ENCODE data around the gene EEF1G. TPM values are rescaled to one million over a fixed set of nuclear protein-coding genes. Genes with fewer than 3 reads are reported as not detected.
"Not testable (repeated sequence)": the region's sequence is repeated elsewhere in the genome, so short reads cannot be mapped to it uniquely, and the experiment has no call there.

The EEF1G gene
- polyA plus RNA-seq, 1 donor = 2,426 TPM

GRCh38 chr11:62595124-62595523, 21.4 kb upstream of the EEF1G start:
- Histone ChIP-seq H3K36me3 (ENCODE audit: control insufficient read depth, insufficient read depth, low read length) (peaks cover 48% of the 10 kb centered on the region), H3K27ac (ENCODE audit: low read length) (no peak overlapping the region), H3K27me3 (ENCODE audit: control insufficient read depth, insufficient read depth, low read length) (no peaks in the 10 kb centered on the region), H3K9me3 (ENCODE audit: control insufficient read depth, low read depth, low read length) (no peaks in the 10 kb centered on the region), H3K4me1 (ENCODE audit: control insufficient read depth, insufficient read depth, low read length) (peaks cover 25% of the 10 kb centered on the region), H3K4me3 (ENCODE audit: low read length) (no peak overlapping the region)
- no peak for DNase-seq
- WGBS (ENCODE audit: insufficient coverage, low lambda C conversion rate) = no CpG with 5 or more reads among the region's 8 CpGs

GRCh38 chr11:62593434-62594044, 19.8 kb upstream of the EEF1G start:
- no peak overlapping the region for H3K4me3 ChIP-seq (ENCODE audit: low read length)
- peaks cover 47% of the 10 kb centered on the region for H3K36me3 ChIP-seq (ENCODE audit: control insufficient read depth, insufficient read depth, low read length)
- peaks cover 12% of the 10 kb centered on the region for H3K4me1 ChIP-seq (ENCODE audit: control insufficient read depth, insufficient read depth, low read length)
- no CpG with 5 or more reads among the region's 13 CpGs for WGBS (ENCODE audit: insufficient coverage, low lambda C conversion rate)
- DNase-seq = peak; percentile 63 to 64
- no peak overlapping the region for H3K27ac ChIP-seq (ENCODE audit: low read length)
- no peaks in the 10 kb centered on the region for H3K9me3 ChIP-seq (ENCODE audit: control insufficient read depth, low read depth, low read length)
- no peaks in the 10 kb centered on the region for H3K27me3 ChIP-seq (ENCODE audit: control insufficient read depth, insufficient read depth, low read length)

- Histone ChIP-seq H3K36me3 (ENCODE audit: control insufficient read depth, insufficient read depth, low read length) (peaks cover 47% of the 10 kb centered on the region), H3K4me1 (ENCODE audit: control insufficient read depth, insufficient read depth, low read length) (peaks cover 12% of the 10 kb centered on the region), H3K27ac (ENCODE audit: low read length) (peak overlapping the region; percentile 86), H3K27me3 (ENCODE audit: control insufficient read depth, insufficient read depth, low read length) (no peaks in the 10 kb centered on the region), H3K9me3 (ENCODE audit: control insufficient read depth, low read depth, low read length) (no peaks in the 10 kb centered on the region), H3K4me3 (ENCODE audit: low read length) (no peak overlapping the region)
- whole genome bisulfite sequencing (ENCODE audit: insufficient coverage, low lambda C conversion rate) = 72% methylated on average over 2 of the region's 8 CpGs
- no peak for DNase-seq
Measured at GRCh38 chr11:62592989-62593421, 19.3 kb upstream of the EEF1G start.

- WGBS (ENCODE audit: insufficient coverage, low lambda C conversion rate) = no CpG with 5 or more reads among the region's 17 CpGs
Measured at GRCh38 chr11:62592146-62592815, 18.6 kb upstream of the EEF1G start.

GRCh38 chr11:62591448-62592145, 17.9 kb upstream of the EEF1G start, which contains the start of gene TUT1:
Gene TUT1 (minus strand): TSS chr11:62591523. CDS start chr11:62591485, 38 bp downstream.
- peak within 1 kb of the TSS; percentile 82 for H3K4me3 ChIP-seq (ENCODE audit: low read length)
- no peaks in the 10 kb centered on the region for H3K9me3 ChIP-seq (ENCODE audit: control insufficient read depth, low read depth, low read length)
- H3K4me1 ChIP-seq (ENCODE audit: control insufficient read depth, insufficient read depth, low read length) = peaks cover 12% of the 10 kb centered on the region
- H3K36me3 ChIP-seq (ENCODE audit: control insufficient read depth, insufficient read depth, low read length) = peaks cover 45% of the 10 kb centered on the region
- no CpG with 5 or more reads among the region's 58 CpGs for WGBS (ENCODE audit: insufficient coverage, low lambda C conversion rate)
- peak within 1 kb of the TSS; percentile 86 for H3K27ac ChIP-seq (ENCODE audit: low read length)
- H3K27me3 ChIP-seq (ENCODE audit: control insufficient read depth, insufficient read depth, low read length) = no peaks in the 10 kb centered on the region
- peak; percentile 98 to 99 for DNase-seq

More at GRCh38 chr11:62592146-62592815, 18.6 kb upstream of the EEF1G start:
- peak in 1 of 2 donors; percentile 71 for DNase-seq
- Histone ChIP-seq H3K4me3 (ENCODE audit: low read length) (peak overlapping the region; percentile 82), H3K27me3 (ENCODE audit: control insufficient read depth, insufficient read depth, low read length) (no peaks in the 10 kb centered on the region), H3K36me3 (ENCODE audit: control insufficient read depth, insufficient read depth, low read length) (peaks cover 47% of the 10 kb centered on the region), H3K4me1 (ENCODE audit: control insufficient read depth, insufficient read depth, low read length) (peaks cover 12% of the 10 kb centered on the region), H3K9me3 (ENCODE audit: control insufficient read depth, low read depth, low read length) (no peaks in the 10 kb centered on the region), H3K27ac (ENCODE audit: low read length) (peak overlapping the region; percentile 86)

GRCh38 chr11:62588966-62589637, 15.4 kb upstream of the EEF1G start:
- Histone ChIP-seq H3K36me3 (ENCODE audit: control insufficient read depth, insufficient read depth, low read length) (peaks cover 34% of the 10 kb centered on the region), H3K27me3 (ENCODE audit: control insufficient read depth, insufficient read depth, low read length) (no peaks in the 10 kb centered on the region), H3K4me1 (ENCODE audit: control insufficient read depth, insufficient read depth, low read length) (peaks cover 12% of the 10 kb centered on the region), H3K4me3 (ENCODE audit: low read length) (no peak overlapping the region), H3K9me3 (ENCODE audit: control insufficient read depth, low read depth, low read length) (no peaks in the 10 kb centered on the region), H3K27ac (ENCODE audit: low read length) (no peak overlapping the region)
- 23% methylated on average over 2 of the region's 18 CpGs for WGBS (ENCODE audit: insufficient coverage, low lambda C conversion rate)
- no peak for DNase-seq

- WGBS (ENCODE audit: insufficient coverage, low lambda C conversion rate) = no CpG with 5 or more reads among the region's 7 CpGs
- H3K4me3 ChIP-seq (ENCODE audit: low read length); H3K4me1 ChIP-seq (ENCODE audit: control insufficient read depth, insufficient read depth, low read length); H3K27ac ChIP-seq (ENCODE audit: low read length); H3K27me3 ChIP-seq (ENCODE audit: control insufficient read depth, insufficient read depth, low read length); DNase-seq; H3K9me3 ChIP-seq (ENCODE audit: control insufficient read depth, low read depth, low read length): not testable (repeated sequence)
- peaks cover 41% of the 10 kb centered on the region for H3K36me3 ChIP-seq (ENCODE audit: control insufficient read depth, insufficient read depth, low read length)
Measured at GRCh38 chr11:62585356-62585755, 11.7 kb upstream of the EEF1G start.

- DNase-seq; H3K9me3 ChIP-seq (ENCODE audit: control insufficient read depth, low read depth, low read length); H3K27ac ChIP-seq (ENCODE audit: low read length); H3K4me3 ChIP-seq (ENCODE audit: low read length); H3K27me3 ChIP-seq (ENCODE audit: control insufficient read depth, insufficient read depth, low read length); H3K4me1 ChIP-seq (ENCODE audit: control insufficient read depth, insufficient read depth, low read length): not testable (repeated sequence)
- WGBS (ENCODE audit: insufficient coverage, low lambda C conversion rate) = no CpG with 5 or more reads among the region's 4 CpGs
- peaks cover 47% of the 10 kb centered on the region for H3K36me3 ChIP-seq (ENCODE audit: control insufficient read depth, insufficient read depth, low read length)
Measured at GRCh38 chr11:62581735-62582134, 8.0 kb upstream of the EEF1G start.

- Histone ChIP-seq H3K4me1 (ENCODE audit: control insufficient read depth, insufficient read depth, low read length) (no peaks in the 10 kb centered on the region), H3K36me3 (ENCODE audit: control insufficient read depth, insufficient read depth, low read length) (peaks cover 51% of the 10 kb centered on the region), H3K27me3 (ENCODE audit: control insufficient read depth, insufficient read depth, low read length) (no peaks in the 10 kb centered on the region), H3K4me3 (ENCODE audit: low read length) (no peak overlapping the region), H3K27ac (ENCODE audit: low read length) (no peak overlapping the region), H3K9me3 (ENCODE audit: control insufficient read depth, low read depth, low read length) (no peaks in the 10 kb centered on the region)
- no peak for DNase-seq
- WGBS (ENCODE audit: insufficient coverage, low lambda C conversion rate) = 100% methylated on average over 1 of the region's 18 CpGs
Measured at GRCh38 chr11:62580959-62581715, 7.4 kb upstream of the EEF1G start.
